ENCODE results near the gene SNX27. TPM values are rescaled to one million over a fixed set of nuclear protein-coding genes. Genes with fewer than 3 reads are reported as not detected.

The SNX27 gene
- total RNA-seq, 1 donor from 2014 or later, result 39.0 TPM

DNA sequence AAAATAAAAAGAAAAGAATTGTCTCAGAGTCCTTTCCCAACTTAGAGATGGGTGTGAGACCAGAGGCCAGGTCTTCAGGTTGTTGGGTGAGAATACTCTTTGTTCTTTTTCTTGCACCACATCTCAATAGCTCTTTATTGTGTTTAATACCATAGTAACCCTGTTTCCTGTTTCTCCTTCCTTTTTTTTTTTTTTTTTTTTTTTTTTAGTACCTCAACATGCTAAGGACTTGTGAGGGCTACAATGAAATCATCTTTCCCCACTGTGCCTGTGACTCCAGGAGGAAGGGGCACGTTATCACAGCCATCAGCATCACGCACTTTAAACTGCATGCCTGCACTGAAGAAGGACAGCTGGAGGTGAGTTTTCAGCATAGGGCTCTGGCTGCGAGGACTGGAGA lies 80.4 kb downstream of the SNX27 start:
- H3K4me1 Mint-ChIP-seq (ENCODE audit: low read depth), result no peaks in the 10 kb centered on the region
- no peaks in the 10 kb centered on the region for H3K9me3 Mint-ChIP-seq (ENCODE audit: low read depth)
- peaks cover 23% of the 10 kb centered on the region for H3K36me3 Mint-ChIP-seq (ENCODE audit: low read depth)
- H3K27me3 Mint-ChIP-seq (ENCODE audit: low read depth), result no peaks in the 10 kb centered on the region
- H3K4me3 Mint-ChIP-seq (ENCODE audit: unreplicated experiment), result no peak overlapping the region
- DNase-seq (ENCODE audit: low spot score), result no peak
- TF ChIP-seq, protein P1, sequence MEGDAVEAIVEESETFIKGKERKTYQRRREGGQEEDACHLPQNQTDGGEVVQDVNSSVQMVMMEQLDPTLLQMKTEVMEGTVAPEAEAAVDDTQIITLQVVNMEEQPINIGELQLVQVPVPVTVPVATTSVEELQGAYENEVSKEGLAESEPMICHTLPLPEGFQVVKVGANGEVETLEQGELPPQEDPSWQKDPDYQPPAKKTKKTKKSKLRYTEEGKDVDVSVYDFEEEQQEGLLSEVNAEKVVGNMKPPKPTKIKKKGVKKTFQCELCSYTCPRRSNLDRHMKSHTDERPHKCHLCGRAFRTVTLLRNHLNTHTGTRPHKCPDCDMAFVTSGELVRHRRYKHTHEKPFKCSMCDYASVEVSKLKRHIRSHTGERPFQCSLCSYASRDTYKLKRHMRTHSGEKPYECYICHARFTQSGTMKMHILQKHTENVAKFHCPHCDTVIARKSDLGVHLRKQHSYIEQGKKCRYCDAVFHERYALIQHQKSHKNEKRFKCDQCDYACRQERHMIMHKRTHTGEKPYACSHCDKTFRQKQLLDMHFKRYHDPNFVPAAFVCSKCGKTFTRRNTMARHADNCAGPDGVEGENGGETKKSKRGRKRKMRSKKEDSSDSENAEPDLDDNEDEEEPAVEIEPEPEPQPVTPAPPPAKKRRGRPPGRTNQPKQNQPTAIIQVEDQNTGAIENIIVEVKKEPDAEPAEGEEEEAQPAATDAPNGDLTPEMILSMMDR (IDR thresholded peaks at IDR 0.05), result no peak
- H3K27ac Mint-ChIP-seq (ENCODE audit: unreplicated experiment), result no peak overlapping the region

DNA sequence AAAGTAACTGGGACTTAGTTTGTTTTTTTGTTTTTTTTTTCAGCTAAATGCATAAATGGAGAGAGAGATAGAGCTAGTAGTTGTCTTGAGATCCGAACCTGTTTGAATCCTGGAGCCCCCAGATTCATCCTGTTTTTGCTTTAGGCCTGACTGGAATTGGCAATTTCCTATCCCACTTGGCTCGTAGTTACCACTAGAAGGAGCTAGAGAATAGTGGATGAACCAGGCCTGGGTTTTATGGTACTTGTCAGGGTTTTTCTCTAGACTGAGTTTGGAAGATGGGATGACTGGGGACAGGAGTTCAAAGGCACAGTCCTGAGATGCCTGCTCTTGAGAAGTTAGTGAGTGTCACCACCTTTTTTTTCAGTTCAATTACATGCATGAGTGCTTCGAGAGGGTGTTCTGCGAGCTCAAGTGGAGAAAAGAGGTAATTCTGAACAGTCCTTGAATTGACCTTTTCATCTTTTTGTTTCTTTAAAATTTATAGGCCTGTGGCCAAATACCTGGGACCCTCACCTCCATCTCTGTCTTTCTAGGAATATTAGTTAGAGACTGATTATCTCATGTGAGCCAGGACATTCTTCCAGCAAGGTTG lies 81.3 kb downstream of the SNX27 start:
- TF ChIP-seq, protein P1 (IDR thresholded peaks at IDR 0.05), result peak; percentile 82
- H3K4me3 Mint-ChIP-seq (ENCODE audit: unreplicated experiment), result no peak overlapping the region
- H3K36me3 Mint-ChIP-seq (ENCODE audit: low read depth), result peaks cover 23% of the 10 kb centered on the region
- DNase-seq (ENCODE audit: low spot score), result no peak
- H3K4me1 Mint-ChIP-seq (ENCODE audit: low read depth), result no peaks in the 10 kb centered on the region
- H3K27me3 Mint-ChIP-seq (ENCODE audit: low read depth), result no peaks in the 10 kb centered on the region
- H3K9me3 Mint-ChIP-seq (ENCODE audit: low read depth), result no peaks in the 10 kb centered on the region
- no peak overlapping the region for H3K27ac Mint-ChIP-seq (ENCODE audit: unreplicated experiment)

DNA sequence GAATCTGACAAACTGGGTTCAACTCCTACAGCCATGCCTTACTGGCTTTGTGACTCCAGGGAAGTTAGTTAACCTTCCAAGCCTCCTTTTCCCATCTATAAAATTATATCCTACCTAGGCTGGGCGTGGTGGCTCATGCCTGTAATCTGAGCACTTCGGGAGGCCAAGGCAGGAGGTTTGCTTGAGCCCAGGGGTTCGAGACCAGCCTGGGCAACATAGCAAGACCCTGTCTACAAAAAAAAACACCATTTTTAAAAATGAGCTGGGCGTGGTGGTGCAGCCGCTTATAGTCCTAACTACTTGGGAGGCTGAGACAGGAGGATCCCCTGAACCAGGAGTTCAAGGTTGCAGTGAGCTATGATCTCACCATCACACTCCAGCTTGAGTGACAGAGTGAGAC lies 89.7 kb downstream of the SNX27 start:
- DNase-seq (ENCODE audit: low spot score), result no peak
- H3K27me3 Mint-ChIP-seq (ENCODE audit: low read depth), result no peaks in the 10 kb centered on the region
- no peaks in the 10 kb centered on the region for H3K4me1 Mint-ChIP-seq (ENCODE audit: low read depth)
- peaks cover 18% of the 10 kb centered on the region for H3K36me3 Mint-ChIP-seq (ENCODE audit: low read depth)
- no peaks in the 10 kb centered on the region for H3K9me3 Mint-ChIP-seq (ENCODE audit: low read depth)
- H3K4me3 Mint-ChIP-seq (ENCODE audit: unreplicated experiment), result no peak overlapping the region
- TF ChIP-seq, protein P1 (IDR thresholded peaks at IDR 0.05), result no peak
- H3K27ac Mint-ChIP-seq (ENCODE audit: unreplicated experiment), result no peak overlapping the region

DNA sequence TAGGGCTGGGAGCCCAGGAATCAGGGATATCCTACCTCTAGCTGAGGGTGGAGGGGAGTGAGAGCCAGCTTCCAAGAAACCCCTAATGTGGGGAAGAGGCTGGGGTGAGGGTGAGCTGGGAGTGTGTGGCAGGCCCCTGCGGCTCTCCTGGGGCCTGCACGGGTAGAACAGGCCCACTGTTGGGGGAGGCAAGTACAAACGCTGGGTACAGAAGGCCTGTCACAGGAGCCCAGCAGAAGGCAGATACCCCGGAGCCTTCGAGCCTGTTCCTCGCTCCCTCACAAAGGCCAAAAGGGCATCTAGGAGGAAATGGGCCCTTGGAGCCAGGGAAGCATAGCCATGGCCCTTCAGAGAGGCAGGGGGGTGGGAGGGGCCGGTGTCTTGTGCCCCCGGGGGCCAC lies 91.1 kb downstream of the SNX27 start:
- Mint-ChIP-seq H3K4me3 (ENCODE audit: unreplicated experiment) (no peak overlapping the region), H3K9me3 (ENCODE audit: low read depth) (no peaks in the 10 kb centered on the region), H3K27ac (ENCODE audit: unreplicated experiment) (no peak overlapping the region), H3K36me3 (ENCODE audit: low read depth) (peaks cover 16% of the 10 kb centered on the region), H3K27me3 (ENCODE audit: low read depth) (no peaks in the 10 kb centered on the region), H3K4me1 (ENCODE audit: low read depth) (no peaks in the 10 kb centered on the region)
- no peak for DNase-seq (ENCODE audit: low spot score)
- TF ChIP-seq, protein P1 (IDR thresholded peaks at IDR 0.05), result no peak

DNA sequence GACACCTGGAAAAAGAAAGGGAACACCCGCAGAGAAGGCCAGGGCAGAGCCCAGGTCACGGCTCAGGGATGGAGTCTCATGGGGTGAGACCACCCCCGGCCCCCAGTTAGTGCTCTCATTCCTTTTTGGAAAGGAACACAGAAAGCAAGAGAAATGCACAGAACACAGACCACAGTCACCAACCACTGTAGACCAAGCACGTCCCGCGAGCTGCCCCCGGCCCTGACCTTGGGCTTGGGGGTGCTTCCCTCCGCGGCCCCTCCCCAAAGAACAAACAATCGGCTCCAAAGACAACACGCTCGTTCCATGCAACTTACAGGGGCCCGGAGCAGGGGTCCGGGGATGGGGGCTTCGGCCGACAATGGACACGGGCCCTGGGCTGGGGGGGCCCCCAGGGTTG lies 92.0 kb downstream of the SNX27 start:
- Mint-ChIP-seq H3K27ac (ENCODE audit: unreplicated experiment) (no peak overlapping the region), H3K4me3 (ENCODE audit: unreplicated experiment) (no peak overlapping the region), H3K36me3 (ENCODE audit: low read depth) (peaks cover 16% of the 10 kb centered on the region), H3K4me1 (ENCODE audit: low read depth) (no peaks in the 10 kb centered on the region), H3K9me3 (ENCODE audit: low read depth) (no peaks in the 10 kb centered on the region), H3K27me3 (ENCODE audit: low read depth) (no peaks in the 10 kb centered on the region)
- TF ChIP-seq, protein P1 (IDR thresholded peaks at IDR 0.05), result no peak
- no peak for DNase-seq (ENCODE audit: low spot score)
